GM19395 (cell line): ENCODE measurements around the gene ELFN1.

ENCODE experiments used
- ATAC-seq: cut with Tn5 transposase; IDR thresholded peaks from one replicate; pipeline ENCODE4 v1.9.1; 2021; ENCODE audit warnings: mild to moderate bottlenecking, moderate library complexity; ENCODE audit not compliant: unreplicated experiment

The ELFN1 gene

GRCh38 chr7:1693419-1693990 is 23.4 kb downstream of the ELFN1 start:
- ATAC-seq = no peak

GRCh38 chr7:1693991-1694524 is 24.0 kb downstream of the ELFN1 start:
- no peak for ATAC-seq

DNA sequence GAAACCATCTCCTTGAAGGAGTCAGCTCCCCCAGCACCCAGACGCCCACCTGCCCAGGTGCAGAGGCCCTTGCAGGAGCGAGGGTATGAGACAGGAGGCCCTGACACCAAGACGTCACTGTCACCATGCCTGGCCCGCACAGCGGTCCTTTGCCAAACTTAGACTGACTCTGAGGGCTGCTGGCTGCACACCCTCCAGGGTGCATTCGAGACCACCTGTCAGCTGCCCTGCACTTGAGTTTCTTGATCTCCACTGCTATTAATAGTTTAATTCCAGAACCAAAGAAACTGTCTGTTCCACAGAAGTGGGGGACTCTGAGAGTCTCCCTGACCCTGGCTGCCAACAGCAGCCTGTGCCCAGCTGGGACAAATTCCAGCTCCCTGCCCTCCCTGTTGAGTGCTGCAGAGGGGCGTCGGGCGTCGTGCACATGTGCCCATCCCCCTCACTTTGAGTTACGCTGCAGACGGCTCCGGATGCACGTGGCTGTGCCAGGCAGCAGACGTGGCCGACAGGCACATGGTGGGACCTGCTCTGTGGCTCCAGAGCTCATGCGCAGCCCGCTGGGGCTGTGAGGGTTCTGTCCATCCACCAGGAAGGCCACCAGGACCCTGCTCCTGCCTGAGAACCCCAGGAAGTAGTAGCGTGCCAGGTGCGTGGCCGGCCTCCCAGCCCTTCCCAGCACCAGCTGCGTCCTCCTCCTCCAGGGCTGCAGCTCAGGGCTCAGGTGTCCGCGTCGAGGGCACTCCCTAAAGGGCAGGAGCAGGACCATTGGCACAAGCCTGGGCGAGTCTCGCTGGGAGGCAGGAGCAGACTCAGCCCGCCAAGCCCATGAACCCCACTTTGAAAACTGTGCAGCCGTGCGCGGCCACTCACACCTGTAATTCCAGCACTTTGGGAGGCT is 24.8 kb downstream of the ELFN1 start:
- no peak for ATAC-seq

DNA sequence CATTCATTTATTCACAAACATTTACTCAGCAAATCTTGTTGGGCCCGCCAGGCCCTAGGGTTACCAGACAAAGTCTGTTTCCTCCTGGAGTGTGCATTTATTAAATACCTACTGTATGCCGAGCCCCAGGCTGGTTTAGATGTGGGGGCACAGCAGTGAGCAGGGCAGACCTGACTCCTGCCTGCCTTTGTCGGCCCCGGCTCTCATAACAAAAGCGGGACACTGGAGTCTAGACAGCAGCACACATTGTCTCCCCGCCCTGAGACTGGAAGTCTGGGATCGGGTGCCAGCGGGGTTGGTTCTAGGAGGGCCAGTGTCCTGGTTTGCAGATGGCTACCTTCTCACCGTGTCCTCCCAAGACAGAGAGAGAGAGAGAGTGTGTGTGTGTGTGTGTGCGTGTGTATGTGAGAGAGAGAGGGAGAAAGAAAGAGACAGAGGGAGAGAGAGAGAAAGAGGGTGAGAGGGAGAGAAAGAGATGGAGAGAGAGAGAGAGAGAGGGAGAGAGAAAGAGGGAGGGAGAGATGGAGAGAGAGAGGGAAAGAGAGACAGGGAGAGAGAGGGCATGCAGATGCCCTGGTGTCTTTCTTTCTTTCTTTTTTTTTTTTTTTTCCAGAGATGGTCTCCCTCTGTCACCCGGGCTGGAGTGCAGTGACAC is 25.9 kb downstream of the ELFN1 start:
- no peak for ATAC-seq

DNA sequence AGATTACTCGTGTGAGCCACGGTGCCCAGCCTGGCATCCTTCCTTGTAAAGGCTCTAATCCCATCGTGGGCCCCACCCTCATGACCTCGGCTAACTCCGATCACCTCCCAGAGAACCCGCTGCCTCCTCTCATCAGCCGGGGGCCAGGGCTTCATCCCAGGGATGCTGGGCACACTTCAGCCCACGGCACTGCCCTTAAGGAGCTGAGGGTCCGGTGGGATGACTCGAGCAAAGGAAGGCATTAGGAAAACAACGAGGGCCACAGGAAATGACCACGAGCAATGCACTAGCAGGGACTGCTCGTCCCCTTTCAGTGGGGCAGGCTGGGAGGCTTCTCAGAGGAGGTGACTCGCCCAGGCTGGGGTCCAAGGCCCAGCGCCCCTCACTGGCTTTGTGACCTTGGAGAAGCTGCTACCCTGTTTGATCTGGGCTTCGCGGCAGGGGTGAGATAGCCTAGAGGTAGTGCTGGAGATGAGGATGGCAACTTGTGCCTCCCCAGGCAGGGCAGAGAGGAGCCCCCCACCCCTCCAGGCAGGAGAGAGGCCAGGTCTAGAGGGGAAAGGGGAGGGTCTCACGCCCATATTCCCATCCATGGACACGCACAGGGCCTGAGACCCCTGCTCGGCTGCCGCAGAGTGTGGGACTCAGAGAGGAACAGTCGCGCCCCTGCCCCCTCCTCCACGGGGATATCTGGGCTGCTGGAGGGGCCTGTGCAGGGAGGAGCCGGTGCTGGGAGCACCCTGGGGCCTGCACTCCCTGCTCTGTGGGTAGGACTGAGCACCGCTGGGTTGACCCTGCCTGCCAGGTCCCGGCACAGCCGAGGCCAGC is 26.8 kb downstream of the ELFN1 start:
- ATAC-seq = no peak

- ATAC-seq = no peak
Observed at GRCh38 chr7:1697499-1698125, 27.5 kb downstream of the ELFN1 start.

- no peak for ATAC-seq
Observed at GRCh38 chr7:1698201-1698600, 28.1 kb downstream of the ELFN1 start.

DNA sequence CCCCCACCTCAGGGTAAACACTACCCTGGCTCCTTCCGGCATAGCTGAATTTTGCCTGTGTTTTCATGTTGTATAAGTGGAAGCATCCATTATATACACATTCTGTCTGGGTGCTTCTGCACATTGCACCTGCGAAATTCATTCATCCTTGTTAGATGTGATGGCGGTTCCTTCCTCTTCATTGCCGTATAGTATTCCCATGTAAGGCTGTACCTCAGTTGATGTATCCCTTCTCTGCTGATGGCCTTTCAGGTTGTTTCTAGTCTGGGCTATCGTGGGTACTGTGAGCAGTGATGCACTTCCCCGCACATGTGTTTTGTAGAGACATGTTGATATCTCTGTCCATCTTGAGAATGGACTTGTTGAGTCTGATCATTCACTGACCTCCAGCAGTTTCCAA is 28.9 kb downstream of the ELFN1 start:
- ATAC-seq = no peak

- no peak for ATAC-seq
Observed at GRCh38 chr7:1700086-1700485, 30.0 kb downstream of the ELFN1 start.

DNA sequence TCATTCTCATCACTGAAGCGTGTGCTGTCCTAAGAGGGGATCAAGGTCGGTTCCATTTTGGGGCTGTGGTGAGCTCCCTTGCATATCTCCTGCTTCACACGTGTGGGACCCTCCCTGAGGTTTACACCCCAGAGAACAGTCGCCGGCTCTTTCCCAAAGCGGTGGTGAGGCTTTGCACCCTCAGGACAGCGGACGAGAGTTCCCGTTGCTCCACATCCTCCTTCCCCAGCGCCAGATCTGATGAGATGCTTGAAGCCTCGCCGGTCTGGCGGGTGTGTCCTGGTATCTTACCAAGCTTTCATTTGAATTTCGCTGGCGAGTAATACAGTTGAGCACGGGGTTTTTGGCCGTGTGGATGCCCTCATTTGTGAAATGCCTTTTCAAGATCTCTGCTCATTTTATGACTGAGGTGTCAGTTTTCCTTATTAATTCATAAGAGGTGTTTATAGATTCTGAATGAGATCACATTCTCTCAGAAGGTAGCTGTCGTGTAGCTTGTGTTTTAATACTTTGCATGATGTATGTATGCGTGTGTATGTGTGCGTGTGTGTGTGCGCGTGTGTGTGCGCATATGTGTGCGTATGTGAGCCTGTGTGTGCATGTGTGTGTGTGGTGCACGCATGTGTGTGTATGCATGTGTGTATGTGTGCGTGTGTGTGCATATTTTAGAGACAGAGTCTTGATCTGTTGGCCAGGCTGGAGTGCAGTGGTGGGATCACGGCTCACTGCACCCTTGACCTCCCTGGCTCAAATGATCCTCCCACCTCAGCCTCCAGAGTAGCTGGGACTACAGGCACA is 30.7 kb downstream of the ELFN1 start:
- ATAC-seq = no peak

DNA sequence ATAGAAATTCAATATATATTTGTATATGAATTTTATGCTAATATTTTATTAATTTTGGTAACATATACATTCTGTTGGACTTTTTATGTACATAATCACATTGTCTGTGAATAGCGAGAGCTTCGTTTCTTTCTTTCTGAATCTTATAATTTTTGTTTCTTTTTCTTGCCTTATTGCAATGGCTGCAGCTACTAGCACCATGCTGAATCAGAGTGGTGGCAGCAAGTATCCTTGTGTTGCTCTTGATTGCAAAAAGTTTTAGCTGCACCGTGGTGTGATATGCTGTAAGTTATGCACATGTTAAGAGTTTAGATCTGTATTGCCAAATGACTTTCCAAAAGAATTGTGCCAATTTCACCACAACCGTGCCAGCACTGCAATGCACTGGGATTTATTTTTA is 32.6 kb downstream of the ELFN1 start:
- no peak for ATAC-seq

DNA sequence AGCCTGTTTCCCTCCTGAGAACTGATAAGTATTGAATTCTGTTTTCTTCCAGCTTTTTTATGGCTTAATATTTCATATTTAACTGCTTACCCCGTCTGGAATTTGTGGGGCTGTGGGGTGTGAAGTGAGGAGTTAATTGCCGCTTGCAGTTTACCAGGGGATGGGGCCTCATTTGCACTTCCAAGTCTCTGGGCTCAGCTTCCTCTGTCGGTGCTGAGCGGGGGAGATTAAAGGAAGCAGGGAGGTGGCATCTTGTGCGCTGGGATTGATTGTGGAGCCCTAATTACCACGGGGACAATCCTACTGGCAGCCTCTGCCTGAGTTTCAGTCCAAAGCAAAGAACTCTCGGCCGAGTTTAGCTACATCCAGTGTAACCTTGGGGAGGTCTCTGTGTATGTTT is 33.4 kb downstream of the ELFN1 start:
- no peak for ATAC-seq

GRCh38 chr7:1703871-1704810 is 34.1 kb downstream of the ELFN1 start:
- no peak for ATAC-seq

DNA sequence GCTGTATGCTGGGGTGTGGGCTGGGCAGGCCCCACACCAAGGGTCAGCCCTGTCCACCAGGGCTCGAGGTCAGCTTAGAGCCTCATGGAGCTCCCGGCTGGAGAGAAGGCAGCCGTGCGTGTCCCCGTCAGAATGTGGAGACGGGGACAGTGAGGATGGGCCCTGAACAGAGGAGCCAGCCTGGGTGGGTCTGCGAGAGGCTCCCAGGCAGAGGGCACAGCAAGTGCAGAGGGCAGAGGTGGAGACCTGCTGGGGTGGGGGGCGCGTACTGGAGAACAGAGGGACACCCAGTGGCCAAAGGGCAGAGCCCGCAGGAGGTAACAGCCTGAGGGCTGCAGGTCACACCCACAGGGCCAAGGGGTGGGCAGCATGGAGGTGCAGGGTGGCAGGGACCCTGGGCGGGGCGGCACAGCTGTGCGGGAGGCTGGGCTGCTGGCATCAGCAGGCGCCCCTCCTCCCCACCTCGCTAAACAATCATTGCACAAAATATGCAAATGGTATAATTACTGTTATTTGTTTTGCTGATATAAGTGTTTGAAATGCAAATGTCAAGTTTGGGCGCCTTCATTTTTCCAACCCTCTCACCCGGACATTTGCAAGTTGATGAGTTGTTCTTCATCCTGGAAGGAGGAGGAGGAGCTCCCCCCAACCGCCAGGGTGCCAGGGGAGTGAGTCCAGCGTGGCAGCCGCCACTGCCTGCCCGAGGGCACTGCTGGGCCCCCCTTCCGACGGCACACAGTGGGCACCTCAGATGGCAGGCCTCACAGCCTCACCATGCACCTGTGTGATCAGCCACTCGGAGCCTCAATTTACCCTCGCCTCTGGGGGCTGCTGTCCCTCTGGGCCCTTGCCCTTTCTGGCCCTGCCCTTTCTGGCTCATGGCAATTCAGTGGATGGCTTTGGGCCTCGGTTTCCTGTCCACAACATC is 35.0 kb downstream of the ELFN1 start:
- no peak for ATAC-seq

DNA sequence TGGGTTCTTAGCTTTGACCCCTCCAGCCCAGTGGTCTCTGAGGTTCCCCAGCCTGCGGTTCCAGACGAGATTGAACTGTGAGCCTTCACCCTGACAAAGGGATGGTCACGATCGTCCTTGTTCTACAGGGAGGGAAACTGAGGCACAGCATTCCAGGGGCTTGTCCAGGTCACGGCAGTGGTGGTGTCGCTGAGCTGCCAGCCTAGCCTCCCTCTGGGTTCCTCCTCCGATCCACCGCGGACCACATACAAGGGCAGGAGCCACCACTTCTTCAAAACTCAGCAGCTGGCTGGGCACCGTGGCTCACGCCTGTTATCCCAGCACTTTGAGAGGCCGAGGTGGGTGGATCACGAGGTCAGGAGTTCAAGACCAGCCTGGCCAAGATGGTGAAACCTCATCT is 35.8 kb downstream of the ELFN1 start:
- ATAC-seq = no peak

DNA sequence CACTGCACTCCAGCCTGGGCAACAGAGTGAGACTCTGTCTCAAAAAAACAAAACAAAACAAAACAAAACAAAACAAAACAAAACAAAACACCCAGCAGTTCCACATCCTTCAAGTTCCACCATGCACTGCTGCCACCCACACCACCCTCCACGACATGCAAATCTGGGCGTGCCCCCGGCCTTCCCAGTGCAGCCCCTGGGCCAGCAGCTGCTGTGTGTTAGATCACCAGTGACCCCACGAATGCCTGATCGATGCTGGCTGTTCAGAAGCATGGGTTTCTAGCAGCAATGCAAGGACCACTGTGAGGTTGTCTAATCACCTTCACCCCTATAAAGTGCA is 36.3 kb downstream of the ELFN1 start:
- no peak for ATAC-seq

GRCh38 chr7:1706721-1707613 is 36.9 kb downstream of the ELFN1 start:
- ATAC-seq = no peak
